ENCODE data around the gene ZBTB42.

DNA sequence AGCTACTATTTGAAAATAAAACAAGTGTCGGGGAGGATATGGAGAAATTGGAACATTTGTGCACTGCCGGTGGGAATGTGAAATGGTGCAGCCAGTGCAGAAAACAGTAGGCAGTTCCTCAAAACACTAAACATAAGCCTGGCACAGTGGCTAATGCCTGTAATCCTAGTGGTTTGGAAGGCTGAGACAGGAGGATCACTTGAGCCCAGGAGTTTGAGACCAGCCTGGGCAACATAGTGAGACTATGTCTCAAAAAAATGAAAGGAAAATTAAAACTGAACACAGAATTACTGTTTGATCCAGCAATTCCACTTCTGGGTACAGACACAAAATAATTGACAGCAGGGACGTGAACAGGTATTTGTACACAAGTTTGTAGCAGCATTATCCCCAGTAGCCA lies 35.4 kb upstream of the ZBTB42 start:
- TF ChIP-seq, protein P1, sequence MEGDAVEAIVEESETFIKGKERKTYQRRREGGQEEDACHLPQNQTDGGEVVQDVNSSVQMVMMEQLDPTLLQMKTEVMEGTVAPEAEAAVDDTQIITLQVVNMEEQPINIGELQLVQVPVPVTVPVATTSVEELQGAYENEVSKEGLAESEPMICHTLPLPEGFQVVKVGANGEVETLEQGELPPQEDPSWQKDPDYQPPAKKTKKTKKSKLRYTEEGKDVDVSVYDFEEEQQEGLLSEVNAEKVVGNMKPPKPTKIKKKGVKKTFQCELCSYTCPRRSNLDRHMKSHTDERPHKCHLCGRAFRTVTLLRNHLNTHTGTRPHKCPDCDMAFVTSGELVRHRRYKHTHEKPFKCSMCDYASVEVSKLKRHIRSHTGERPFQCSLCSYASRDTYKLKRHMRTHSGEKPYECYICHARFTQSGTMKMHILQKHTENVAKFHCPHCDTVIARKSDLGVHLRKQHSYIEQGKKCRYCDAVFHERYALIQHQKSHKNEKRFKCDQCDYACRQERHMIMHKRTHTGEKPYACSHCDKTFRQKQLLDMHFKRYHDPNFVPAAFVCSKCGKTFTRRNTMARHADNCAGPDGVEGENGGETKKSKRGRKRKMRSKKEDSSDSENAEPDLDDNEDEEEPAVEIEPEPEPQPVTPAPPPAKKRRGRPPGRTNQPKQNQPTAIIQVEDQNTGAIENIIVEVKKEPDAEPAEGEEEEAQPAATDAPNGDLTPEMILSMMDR (conservative IDR thresholded peaks at IDR 0.05), result no peak
- TF ChIP-seq EZH2 (IDR thresholded peaks at IDR 0.05; ENCODE audit: low read depth), result no peak

Measured in PC-9 (cell line).